ENCODE results near the gene STXBP5. TPM values are rescaled to one million over a fixed set of nuclear protein-coding genes. Genes with fewer than 3 reads are reported as not detected.
A peak's percentile ranks its signal among the peaks of the same experiment; 100 is the strongest.

The STXBP5 gene
- total and polyA plus RNA-seq, 2 of the 13 experiments (the other 11 are each of a cell fraction or from before 2014, with no cell fraction given) = 8.8 to 19.4 TPM

- WGBS (ENCODE audit: low lambda C conversion rate) = under 1% methylated on average over 51 of the region's 74 CpGs
- Histone ChIP-seq H3K4me3 (replicated peaks in 1 of 3; ENCODE audit: insufficient read depth in 1 of 3, low read depth in 2 of 3, low read length in 3 of 3) (peak overlapping the region; percentile 83 to 92 (median 91)), H4K20me1 (ENCODE audit: insufficient read depth, low read length) (no peaks in the 10 kb centered on the region; the same call in 1 of the 2 replicates), H3K79me2 (ENCODE audit: insufficient read depth, low read length) (peaks cover 26% of the 10 kb centered on the region), H3K4me1 (ENCODE audit: insufficient read depth, low read length) (peaks cover 30% of the 10 kb centered on the region), H2AFZ (ENCODE audit: low read length) (peak overlapping the region; percentile 84), H3K27me3 (ENCODE audit: control insufficient read depth in 1 of 2, insufficient read depth in 2 of 2, low read length in 2 of 2) (no peaks in the 10 kb centered on the region; a peak in 1 of 5 replicates), H3K9me3 (ENCODE audit: low read length) (no peaks in the 10 kb centered on the region), H3K27ac (ENCODE audit: extremely low read length, insufficient read depth, low read length) (peak overlapping the region; percentile 53), H3K36me3 (replicated peaks in 1 of 2; ENCODE audit: control insufficient read depth in 1 of 2, insufficient read depth in 2 of 2, low read length in 2 of 2) (no peaks in the 10 kb centered on the region), H3K4me2 (ENCODE audit: low read depth, low read length) (peak overlapping the region; percentile 93), H3K9ac (ENCODE audit: insufficient read depth, low read depth, low read length) (peak overlapping the region; percentile 77)
- POLR2A ChIA-PET = interaction anchor here (0.8 to 2.4 kb wide), 4 partner anchors 11 to 224 kb away, joined by 3 to 7 read pairs (median 5); no protein-coding TSS in a partner anchor
- intact Hi-C loops (cut with micrococcal nuclease; ENCODE audit: unreplicated experiment) (loop anchor here (2.0 to 5.0 kb wide), 3 partner anchors 141 to 346 kb away; no protein-coding TSS in a partner anchor), in situ Hi-C loops (cut with HindIII; ENCODE audit: extremely low pct_ligation_motif_present, low pct_unique_long_range_greater_than_20kb) (loop anchor here (10.0 kb wide), 2 partner anchors 219 to 299 kb away; no protein-coding TSS in a partner anchor)
- CTCF ChIA-PET (ENCODE audit: low intra/inter-chr PET ratio, low total read pairs) = interaction anchor here (1.0 kb wide), 1 partner anchor 346 kb away, joined by 4 read pairs; no protein-coding TSS in a partner anchor
- DNase-seq (ENCODE audit: low spot score) (peak; percentile 49), FAIRE-seq (no peak), ATAC-seq (peak; percentile 75)
- no TSS peak for BruUV-seq (replicated peaks)
- TF ChIP-seq NFE2L1 (CRISPR knock-in tag; IDR thresholded peaks at IDR 0.05; ENCODE audit: borderline replicate concordance) = no peak
- no peak for TF ChIP-seq GMEB1 (CRISPR knock-in tag; IDR thresholded peaks at IDR 0.05; ENCODE audit: borderline replicate concordance)
- TF ChIP-seq ZNF547 (CRISPR knock-in tag; IDR thresholded peaks at IDR 0.05) = 0 out of 2 replicates have a peak, but pooled peaks have one; percentile 4
- no peak for TF ChIP-seq HMGA1 (CRISPR knock-in tag; conservative IDR thresholded peaks at IDR 0.05)
- no peak for TF ChIP-seq FOXM1 (CRISPR knock-in tag; IDR thresholded peaks at IDR 0.05)
- TF ChIP-seq ZSCAN29 (CRISPR knock-in tag; conservative IDR thresholded peaks at IDR 0.05) = no peak
- TF ChIP-seq FOXA1 (IDR thresholded peaks at IDR 0.05) = no peak
- 0 out of 2 replicates have a peak, but pooled peaks have one; percentile 19 for TF ChIP-seq FOXA1 (CRISPR knock-in tag; IDR thresholded peaks at IDR 0.05)
- TF ChIP-seq ZSCAN31 (CRISPR knock-in tag; IDR thresholded peaks at IDR 0.05; ENCODE audit: low read depth) = peak; percentile 52; the same call in 1 of the 2 replicates
- TF ChIP-seq ZMYM2 (CRISPR knock-in tag; IDR thresholded peaks at IDR 0.05) = no peak
- peak; percentile 67; the same call in 1 of the 2 replicates for TF ChIP-seq ZNF790 (CRISPR knock-in tag; IDR thresholded peaks at IDR 0.05; ENCODE audit: borderline replicate concordance)
- TF ChIP-seq CCDC6 (CRISPR knock-in tag; IDR thresholded peaks at IDR 0.05) = peak; percentile 44; the same call in 1 of the 2 replicates
- no peak for TF ChIP-seq ZNF407 (CRISPR knock-in tag; IDR thresholded peaks at IDR 0.05; ENCODE audit: not compliant biosample characterization)
- no peak for TF ChIP-seq HOXA7 (CRISPR knock-in tag; IDR thresholded peaks at IDR 0.05)
Measured at GRCh38 chr6:147203311-147204059, 732 bp upstream of the STXBP5 start.
